C4-2B (cell line): ENCODE measurements around the gene LRRC27.

ENCODE experiments used
- CTCF ChIP-seq: fragments of 450-650 bp; conservative IDR thresholded peaks from 2 replicates; pipeline ENCODE4 v1.5.1; 2017; ENCODE audit warnings: mild to moderate bottlenecking
- ZFX ChIP-seq: fragments of 450-650 bp; IDR thresholded peaks from 2 replicates; pipeline ENCODE4 v1.6.1; 2017

DNA sequence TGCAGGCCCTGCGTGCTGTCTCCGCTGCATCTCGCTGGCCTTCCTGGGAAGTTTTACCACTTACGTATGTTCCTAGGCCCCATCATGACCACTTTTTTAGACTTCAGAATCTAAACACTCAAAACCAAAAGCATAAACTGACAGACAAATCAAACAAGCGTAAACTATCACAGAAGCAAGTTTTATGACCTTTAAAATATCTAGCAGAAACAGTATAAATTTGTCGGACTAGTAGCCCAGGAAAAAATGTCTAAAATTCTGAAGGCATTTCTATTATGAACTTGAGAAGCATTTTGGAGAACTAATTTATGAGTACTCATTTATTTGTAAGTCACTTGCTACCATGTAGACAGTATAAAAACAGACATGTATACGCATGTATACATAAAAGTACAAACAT lies 10.6 kb downstream of the LRRC27 start:
- no peak for TF ChIP-seq CTCF
- no peak for TF ChIP-seq ZFX
